Activated CD4-positive, CD25-positive, alpha-beta regulatory T cell (primary cell): Measurements from ENCODE around the gene DUOX2.
"Not testable (repeated sequence)": the region's sequence is repeated elsewhere in the genome, so short reads cannot be mapped to it uniquely, and the experiment has no call there.

Source experiments
- DNase-seq, 4 experiments: peaks; one replicate each; lab custom pipeline; 2025; lab: John Stamatoyannopoulos, UW

Gene DUOX2

GRCh38 chr15:45138814-45139765 is 25.1 kb upstream of the DUOX2 start:
- no peak for DNase-seq

- no peak for DNase-seq
Observed at GRCh38 chr15:45137703-45138102, 23.7 kb upstream of the DUOX2 start.

DNA sequence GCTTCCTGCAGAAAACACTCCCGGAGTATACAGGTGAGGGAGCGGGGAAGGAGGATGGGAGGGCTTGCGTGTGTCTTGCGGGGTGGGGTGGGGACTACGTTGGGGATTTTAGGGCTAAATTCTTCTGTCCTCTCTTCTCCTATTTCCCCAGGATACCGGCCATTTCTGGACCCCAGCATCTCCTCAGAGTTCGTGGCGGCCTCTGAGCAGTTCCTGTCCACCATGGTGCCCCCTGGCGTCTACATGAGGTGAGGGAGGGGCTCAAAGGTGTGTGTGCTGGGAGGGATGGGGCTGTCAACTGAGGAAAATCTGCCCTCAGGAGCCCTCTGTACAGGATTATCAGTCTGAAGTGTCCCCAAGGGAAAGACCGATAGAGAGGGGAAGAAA is 22.4 kb upstream of the DUOX2 start:
- DNase-seq: no peak

DNA sequence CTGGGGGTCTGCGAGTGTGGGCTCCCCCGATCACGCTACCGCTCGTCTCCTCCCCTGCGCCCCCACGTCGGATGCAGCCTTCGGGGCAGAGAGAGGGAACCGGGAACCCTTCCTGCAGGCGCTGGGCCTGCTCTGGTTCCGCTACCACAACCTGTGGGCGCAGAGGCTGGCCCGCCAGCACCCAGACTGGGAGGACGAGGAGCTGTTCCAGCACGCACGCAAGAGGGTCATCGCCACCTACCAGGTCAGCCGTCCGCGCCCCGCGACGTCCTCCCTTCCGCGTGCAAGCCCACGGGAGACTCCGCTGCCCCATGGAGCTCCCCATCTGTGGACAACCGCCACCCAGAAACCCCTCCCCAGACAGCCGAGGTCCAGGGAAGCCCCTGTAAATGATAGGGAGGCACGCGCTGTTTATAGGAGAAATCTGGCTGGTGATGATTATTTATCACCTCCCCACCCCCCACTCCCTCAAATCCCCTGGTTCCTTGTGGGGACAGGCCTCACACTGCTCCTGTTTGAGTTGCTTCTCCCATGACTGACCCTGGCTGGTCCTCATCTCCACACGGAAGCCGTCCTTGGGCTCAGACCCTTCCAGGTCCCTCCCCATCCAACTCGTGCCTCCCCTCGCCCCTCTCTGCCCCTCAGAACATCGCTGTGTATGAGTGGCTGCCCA is 21.9 kb upstream of the DUOX2 start:
- DNase-seq: not testable (repeated sequence)

- no peak for DNase-seq
Observed at GRCh38 chr15:45134682-45135604, 21.0 kb upstream of the DUOX2 start.

- no peak for DNase-seq
Observed at GRCh38 chr15:45134046-45134445, 20.1 kb upstream of the DUOX2 start.

DNA sequence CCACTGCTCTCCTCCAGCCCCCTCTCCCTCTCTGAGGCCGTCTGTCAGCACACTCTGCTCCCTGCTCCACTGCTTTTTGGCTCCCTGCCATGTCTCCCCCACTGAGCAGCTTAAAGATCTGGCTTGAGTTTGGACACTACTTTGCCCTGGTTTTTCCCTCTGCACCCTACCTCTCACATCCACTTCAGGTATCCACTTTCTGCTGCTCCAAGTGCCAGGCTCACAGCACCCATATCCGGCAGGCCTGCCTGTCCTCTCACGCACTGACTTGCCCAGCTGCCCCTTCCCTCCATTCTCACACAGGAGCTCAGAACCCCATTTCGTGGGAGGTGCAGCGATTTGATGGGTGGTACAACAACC is 19.6 kb upstream of the DUOX2 start:
- DNase-seq: no peak

DNA sequence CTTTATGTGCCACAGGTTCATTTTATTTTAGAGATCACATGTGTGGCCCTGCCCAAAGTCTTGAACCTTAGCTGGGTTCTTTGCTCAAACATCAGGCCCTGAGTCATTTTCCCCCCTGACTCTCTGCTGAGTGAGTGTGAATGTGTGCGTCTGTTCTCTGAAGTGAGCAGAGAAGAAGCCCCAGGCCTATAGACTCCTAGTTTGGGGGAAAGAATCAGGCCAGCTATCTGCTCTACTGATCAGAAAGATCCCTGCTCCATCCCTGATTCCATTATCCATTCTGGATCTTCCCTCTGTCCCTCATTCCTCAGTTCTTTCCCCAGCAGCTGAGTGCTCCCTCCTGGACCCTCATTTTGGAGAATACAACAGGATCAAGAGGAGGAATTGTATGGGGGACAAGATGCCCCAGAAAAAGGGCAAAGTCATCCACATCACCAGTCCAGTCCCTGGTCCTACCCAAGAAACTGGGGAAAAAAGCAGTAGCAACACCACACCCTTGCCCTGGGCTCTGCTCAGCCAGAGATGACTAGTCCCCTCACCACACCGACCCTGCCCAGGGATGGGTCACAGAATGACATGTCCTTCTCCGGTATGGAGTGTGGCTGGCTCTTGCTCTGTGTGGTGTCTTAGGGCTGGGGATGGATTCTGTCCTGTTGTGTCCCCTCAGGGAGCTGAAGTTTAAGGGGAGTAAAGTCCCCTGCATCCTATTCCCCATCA is 19.0 kb upstream of the DUOX2 start:
- no peak for DNase-seq

GRCh38 chr15:45131510-45131909 is 17.5 kb upstream of the DUOX2 start:
- no peak for DNase-seq

GRCh38 chr15:45130291-45131000 is 16.5 kb upstream of the DUOX2 start:
- no peak for DNase-seq

DNA sequence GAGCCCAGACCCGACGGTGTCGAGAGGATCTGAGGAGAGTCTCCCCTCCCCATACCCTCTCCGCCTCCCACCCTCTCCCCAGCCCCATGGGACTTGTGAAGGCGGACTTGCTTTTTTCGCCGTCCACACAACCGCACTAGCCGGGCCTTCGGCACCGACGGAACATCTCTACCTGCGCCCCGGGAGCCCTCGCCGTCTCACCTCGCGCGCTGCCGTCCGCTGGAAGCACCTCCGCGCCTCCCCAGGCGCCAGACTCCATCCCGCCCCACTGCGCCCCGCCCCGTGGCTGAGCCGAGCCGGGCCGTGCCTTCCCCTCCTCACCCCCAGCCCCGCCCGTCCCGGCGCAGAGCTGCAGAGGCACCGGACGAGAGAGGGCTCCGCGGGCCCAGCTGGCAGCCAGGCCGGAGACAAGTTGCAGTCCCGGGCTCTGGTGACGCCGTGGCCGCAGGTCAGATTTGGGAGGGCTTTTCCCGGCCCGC is 15.7 kb upstream of the DUOX2 start, which contains the start of the genes DUOX1 and DUOXA1:
TSS of gene DUOX1 (plus strand) at position 344 of the 479 bp plus-strand sequence. CDS start 1,973 bp downstream, outside the sequence.
TSS of gene DUOXA1 (minus strand) at position 229 of the 479 bp plus-strand sequence. CDS start 6,865 bp downstream, outside the sequence.
- no peak for DNase-seq

DNA sequence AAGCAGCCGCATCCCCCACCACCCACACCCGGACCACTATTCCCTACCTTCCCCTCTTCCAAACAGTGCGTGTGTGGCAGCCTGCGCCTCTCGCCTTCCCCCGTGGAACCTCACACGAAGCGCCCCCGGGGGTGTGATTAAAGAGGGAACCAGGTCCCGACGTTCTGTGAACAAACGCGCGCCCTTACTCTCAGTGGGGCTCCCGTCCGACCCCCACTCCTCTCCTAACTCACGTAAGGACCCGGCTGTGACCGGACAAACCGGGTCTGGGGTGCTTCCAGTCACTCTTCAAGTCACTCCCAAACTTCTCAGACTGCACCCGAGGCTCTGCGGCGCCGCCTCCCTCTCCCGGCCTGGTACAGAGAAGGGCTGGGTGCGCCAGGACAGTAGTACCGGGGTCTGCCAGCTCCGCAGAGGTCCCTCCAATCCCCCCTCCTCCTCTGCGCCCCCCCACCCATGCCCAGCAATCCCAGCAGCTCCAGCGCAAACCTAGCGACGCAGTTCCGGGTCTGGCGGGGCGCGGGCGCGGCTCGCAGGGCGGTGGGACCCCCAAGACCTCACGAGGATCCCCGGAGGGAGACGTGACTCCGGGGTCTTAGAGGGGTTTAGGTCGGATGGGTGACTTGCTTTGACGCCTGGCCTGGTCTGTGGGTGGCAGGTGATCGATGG is 15.1 kb upstream of the DUOX2 start:
- no peak for DNase-seq

GRCh38 chr15:45126535-45127158 is 12.7 kb upstream of the DUOX2 start:
- peak in 2 of 4 experiments; percentile 11 to 24 for DNase-seq

DNA sequence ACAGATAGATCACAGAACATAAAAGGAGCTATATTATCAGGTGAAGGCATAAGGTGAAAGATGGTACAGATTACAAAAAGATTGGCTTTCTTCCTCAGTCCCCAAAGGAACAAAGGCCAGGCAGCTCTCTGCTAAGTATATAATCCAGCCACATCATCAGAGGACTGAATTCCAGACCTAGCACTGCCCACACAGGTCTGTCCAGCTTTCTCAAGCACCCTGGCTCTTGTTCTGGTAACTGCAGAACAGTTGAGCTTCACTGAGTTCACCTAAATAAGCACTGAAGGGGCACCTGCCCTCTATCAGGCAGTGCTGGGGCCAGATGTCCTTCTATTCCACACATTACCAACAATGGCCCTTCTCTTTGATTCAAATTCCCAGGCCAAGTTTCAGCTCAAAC is 9.4 kb upstream of the DUOX2 start:
- DNase-seq: no peak

DNA sequence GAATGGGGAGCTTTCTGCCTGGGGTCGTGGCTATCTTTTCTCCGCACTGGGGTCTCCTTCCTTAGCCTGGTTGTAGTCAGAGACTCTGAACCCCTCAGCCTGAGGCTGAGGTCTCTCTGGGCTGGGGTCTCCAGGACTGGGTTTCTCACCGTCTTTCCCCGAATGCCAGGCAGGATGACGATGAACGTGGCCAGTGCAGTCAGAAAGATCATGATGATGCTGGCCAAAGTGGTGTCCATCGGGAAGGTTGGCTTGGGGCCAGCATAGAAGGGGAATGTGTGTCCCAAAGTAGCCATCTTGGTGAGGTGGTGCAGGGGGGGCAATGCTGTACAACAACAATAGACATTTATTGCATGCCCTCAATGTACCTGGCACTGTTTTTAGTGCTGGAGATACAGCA is 8.7 kb upstream of the DUOX2 start:
- no peak for DNase-seq

DNA sequence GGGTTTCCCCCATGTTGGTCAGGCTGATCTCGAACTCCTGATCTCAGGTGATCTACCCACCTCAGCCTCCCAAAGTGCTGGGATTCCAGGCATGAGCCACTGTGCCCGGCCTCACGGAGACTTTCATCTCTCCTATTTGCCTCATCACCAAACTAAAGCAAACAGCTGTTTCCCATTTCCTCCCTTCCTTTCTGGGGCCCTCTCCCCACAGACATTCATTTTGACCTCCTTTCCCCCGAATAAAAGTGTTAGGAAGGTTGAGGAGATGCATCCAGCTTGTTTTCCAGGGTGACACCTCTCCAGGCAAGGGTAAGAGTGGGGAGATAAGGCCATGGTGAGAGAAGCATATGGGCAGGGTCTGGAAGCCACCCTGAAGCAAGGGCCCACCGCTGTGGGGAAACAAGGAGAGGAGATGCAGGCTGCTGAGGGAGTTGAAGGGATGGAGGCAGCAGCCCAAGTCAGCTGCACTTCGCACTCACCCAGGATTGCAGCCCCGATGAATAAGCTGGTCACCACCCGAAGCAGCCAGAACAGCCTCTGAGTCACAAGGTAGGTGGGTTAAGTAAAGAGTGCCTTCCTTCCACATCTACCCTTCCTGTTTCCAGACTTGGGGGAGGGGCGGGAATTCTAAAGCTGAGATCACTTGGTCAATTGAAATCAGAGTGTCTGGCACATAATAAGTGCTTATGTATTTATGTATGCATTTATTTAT is 7.9 kb upstream of the DUOX2 start:
- no peak for DNase-seq

DNA sequence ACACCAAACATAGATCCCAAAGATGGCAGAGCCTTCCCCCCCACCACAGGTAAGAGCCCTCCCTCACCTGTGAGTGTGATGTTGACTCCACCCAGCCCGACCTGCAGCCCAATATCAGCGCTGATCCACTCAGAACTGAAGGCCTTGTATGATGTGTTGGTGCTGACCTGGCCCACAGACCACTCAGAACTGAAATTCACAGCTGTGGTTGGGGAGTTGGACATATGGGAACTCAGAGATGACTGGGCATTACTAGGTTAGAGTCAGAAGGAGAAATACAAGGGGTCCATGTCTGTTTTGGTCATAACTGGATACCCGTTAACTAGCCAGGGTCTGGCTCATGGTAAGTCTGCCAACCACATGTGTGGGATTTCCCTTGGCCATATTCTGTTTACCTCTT is 7.0 kb upstream of the DUOX2 start:
- no peak for DNase-seq

- DNase-seq: no peak
Observed at GRCh38 chr15:45120081-45120972, 6.4 kb upstream of the DUOX2 start.
